Adipocyte (in vitro differentiated cells): ENCODE results near the gene KPRP.

Experiments
- DNase-seq: peaks from one replicate; pipeline ENCODE4 v3.0.0-alpha.2; 2015; ENCODE audit warnings: low read depth
- H3K27me3 ChIP-seq: replicated peaks from 2 replicates; pipeline ENCODE4 v1.7.0; 2013; ENCODE audit warnings: mild to moderate bottlenecking, low read length, moderate library complexity; ENCODE audit not compliant: control insufficient read depth, insufficient read depth
- H3K36me3 ChIP-seq: 2 replicates; pipeline ENCODE4 v1.7.0; 2013; ENCODE audit warnings: low read length, mild to moderate bottlenecking, moderate library complexity; ENCODE audit not compliant: control insufficient read depth, insufficient read depth, severe bottlenecking
- H3K4me1 ChIP-seq: 2 replicates; pipeline ENCODE4 v1.7.0; 2013; ENCODE audit warnings: mild to moderate bottlenecking, low read length, moderate library complexity; ENCODE audit not compliant: control insufficient read depth, insufficient read depth
- H3K4me3 ChIP-seq: 2 replicates; pipeline ENCODE4 v1.7.0; 2013; ENCODE audit warnings: mild to moderate bottlenecking, low read length, moderate library complexity
- H3K9ac ChIP-seq: 2 replicates; pipeline ENCODE4 v1.7.0; 2013; ENCODE audit warnings: mild to moderate bottlenecking, low read length, moderate library complexity
- H3K9me3 ChIP-seq: 2 replicates; pipeline ENCODE4 v1.7.0; 2013; ENCODE audit warnings: mild to moderate bottlenecking, low read length, moderate library complexity; ENCODE audit not compliant: control insufficient read depth

KPRP gene

DNA sequence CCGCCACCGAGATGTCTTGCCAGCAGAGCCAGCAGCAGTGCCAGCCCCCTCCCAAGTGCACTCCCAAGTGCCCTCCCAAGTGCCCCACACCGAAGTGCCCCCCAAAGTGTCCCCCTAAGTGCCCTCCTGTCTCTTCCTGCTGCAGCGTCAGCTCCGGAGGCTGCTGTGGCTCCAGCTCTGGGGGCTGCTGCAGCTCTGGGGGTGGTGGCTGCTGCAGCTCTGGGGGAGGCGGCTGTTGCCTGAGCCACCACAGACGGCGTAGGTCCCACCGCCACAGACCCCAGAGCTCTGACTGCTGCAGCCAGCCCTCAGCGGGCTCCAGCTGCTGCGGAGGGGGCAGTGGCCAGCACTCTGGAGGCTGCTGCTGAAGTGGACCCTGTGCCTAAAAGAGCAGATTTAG lies 18.5 kb downstream of the KPRP start:
- no peak for DNase-seq
- Histone ChIP-seq H3K4me3 (no peak overlapping the region), H3K9me3 (no peaks in the 10 kb centered on the region), H3K9ac (no peak overlapping the region), H3K36me3 (no peaks in the 10 kb centered on the region), H3K4me1 (no peaks in the 10 kb centered on the region), H3K27me3 (no peaks in the 10 kb centered on the region)

DNA sequence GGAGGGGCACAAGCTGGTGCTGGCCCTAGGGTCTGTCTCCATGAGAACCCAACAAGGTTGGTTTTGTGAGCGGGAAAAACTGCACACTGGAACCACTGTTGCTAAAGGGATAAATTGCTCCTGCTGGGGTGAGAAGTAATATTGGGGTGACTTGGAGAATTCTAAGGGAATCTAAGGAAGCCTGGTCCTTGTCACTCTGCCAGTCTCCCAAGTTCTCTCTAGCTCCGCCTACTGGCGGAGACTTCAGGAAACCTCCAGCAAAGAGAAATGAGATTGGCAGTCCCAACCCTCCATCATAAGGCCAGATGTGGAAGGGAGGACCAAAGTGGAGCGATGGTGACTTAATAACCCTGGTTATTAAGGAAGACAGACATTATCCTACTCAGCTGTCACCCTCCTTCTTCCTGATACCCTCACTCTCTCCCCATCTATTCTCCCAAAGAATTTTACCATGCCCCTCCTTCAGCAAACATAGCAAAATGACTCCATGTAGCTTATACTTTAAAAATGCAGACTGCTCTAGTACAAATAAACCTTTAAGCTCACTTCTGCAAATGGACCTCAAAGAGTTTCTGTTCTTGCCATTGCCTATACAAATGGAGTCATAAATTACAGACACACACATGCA lies 19.8 kb downstream of the KPRP start:
- Histone ChIP-seq H3K4me3 (no peak overlapping the region), H3K36me3 (no peaks in the 10 kb centered on the region), H3K27me3 (no peaks in the 10 kb centered on the region), H3K4me1 (no peaks in the 10 kb centered on the region), H3K9ac (no peak overlapping the region), H3K9me3 (no peaks in the 10 kb centered on the region)
- DNase-seq, result no peak

DNA sequence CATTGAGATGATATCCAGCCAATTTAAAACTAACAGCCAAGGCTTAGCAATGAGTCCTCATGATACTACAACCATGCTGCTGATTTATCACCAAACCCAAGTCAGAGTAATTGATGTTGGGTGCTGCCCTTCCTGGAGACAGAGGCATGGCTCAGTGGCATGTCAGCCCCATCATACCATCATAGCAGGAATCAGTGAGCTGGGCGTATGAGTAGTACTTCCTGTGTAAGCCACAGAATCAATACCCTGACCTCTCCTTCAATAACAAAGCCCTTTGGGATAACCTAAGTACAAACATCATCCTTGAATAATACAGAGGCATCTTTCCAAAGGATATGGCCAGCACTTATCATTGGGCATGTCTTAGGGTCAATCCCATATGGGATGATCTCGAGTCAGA lies 25.3 kb downstream of the KPRP start:
- no peaks in the 10 kb centered on the region for H3K4me1 ChIP-seq
- no peaks in the 10 kb centered on the region for H3K9me3 ChIP-seq
- no peaks in the 10 kb centered on the region for H3K36me3 ChIP-seq
- H3K27me3 ChIP-seq, result no peaks in the 10 kb centered on the region
- H3K4me3 ChIP-seq, result no peak overlapping the region
- no peak for DNase-seq
- H3K9ac ChIP-seq, result no peak overlapping the region

DNA sequence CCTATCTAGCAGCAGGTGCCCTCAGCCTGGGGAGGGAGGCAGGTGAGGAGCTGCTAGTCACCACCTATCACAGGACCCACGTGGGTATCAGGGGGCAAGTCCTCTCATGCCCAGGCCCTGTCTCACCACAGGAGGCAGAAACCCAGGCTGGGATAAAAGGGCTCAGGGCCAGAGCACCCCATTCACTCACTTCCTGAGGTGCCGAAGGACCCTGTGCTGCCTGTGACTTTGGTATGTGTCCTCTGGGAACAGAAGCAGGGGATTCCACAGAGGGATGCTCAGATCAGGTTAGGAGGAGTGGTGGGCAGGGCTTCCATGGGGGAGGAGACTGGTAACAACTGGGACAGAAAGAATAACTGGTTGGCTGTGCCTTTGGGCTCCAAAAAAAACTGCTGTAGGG lies 28.3 kb downstream of the KPRP start, which contains the start of gene LCE1E:
TSS of gene LCE1E (plus strand) at position 181 of the 400 bp plus-strand sequence. CDS start 1,043 bp downstream, outside the sequence.
- no peaks in the 10 kb centered on the region for H3K4me1 ChIP-seq
- no peak for DNase-seq
- H3K4me3 ChIP-seq, result no peak within 1 kb of the TSS
- H3K27me3 ChIP-seq, result no peaks in the 10 kb centered on the region
- H3K36me3 ChIP-seq, result no peaks in the 10 kb centered on the region
- no peak within 1 kb of the TSS for H3K9ac ChIP-seq
- H3K9me3 ChIP-seq, result no peaks in the 10 kb centered on the region

DNA sequence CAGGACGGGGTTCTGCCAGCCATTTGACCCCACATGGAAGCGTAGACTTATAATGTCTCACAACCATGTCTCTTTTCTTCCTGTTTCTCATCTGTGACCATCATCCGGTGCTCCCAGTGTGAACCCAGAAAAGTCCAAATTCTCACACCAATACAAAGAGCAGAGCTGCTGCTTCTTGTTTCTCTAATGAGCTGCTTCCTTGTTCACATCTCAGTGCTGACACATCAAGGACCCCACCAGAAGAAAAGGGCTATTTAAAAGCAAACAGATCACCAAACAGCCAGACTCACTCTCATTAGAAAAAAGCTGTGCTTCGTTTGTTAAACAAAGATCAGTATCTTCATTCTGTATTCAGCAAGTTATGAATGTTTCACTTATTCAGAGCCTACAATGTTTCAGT lies 37.9 kb downstream of the KPRP start:
- Histone ChIP-seq H3K9ac (no peak overlapping the region), H3K4me1 (no peaks in the 10 kb centered on the region), H3K27me3 (no peaks in the 10 kb centered on the region), H3K36me3 (no peaks in the 10 kb centered on the region), H3K4me3 (no peak overlapping the region), H3K9me3 (no peaks in the 10 kb centered on the region)
- DNase-seq, result no peak

DNA sequence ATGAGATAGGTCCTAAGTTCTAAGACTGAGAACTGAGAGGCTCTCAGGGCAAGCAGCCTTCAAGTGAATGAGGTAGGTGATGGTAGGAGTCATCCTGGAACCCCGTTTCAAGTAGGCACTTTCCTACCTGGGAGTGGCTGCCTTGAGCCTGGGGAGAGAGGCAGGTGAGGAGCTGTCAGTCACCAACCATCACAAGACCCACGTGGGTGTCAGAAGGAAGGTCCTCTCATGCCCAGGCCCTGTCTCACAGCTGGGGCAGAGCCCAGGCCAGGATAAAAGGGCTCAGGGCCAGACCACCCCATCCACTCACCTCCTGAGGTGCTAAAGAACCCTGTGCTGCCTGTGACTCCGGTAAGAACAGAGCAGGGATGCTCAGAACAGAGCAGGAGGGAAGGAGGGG lies 38.6 kb downstream of the KPRP start, which contains the start of gene LCE1D:
TSS of gene LCE1D (plus strand) at position 301 of the 400 bp plus-strand sequence. CDS start 1,074 bp downstream, outside the sequence.
- Histone ChIP-seq H3K36me3 (no peaks in the 10 kb centered on the region), H3K9me3 (no peaks in the 10 kb centered on the region), H3K4me3 (no peak within 1 kb of the TSS), H3K9ac (no peak within 1 kb of the TSS), H3K4me1 (no peaks in the 10 kb centered on the region), H3K27me3 (no peaks in the 10 kb centered on the region)
- DNase-seq, result no peak

DNA sequence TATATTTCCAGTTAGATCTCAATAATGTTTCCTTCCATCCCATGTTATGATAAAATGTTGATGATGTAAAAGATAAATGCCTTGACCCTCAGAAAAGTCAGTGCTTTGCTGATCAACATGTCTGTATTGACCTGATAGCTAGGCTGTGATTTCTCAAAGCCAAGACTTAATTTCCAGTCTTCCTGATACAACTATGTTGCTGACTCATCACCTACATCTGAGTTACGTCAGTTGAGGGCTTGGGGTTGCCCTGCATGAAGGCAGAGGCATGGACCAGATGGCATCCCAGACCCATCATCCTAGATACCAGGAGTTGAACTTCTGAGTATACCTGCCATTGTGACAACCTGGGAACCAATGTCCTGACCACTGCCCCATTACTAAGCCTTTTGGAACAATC lies 43.5 kb downstream of the KPRP start:
- Histone ChIP-seq H3K27me3 (no peaks in the 10 kb centered on the region), H3K9ac (no peak overlapping the region), H3K9me3 (no peaks in the 10 kb centered on the region), H3K4me3 (no peak overlapping the region), H3K4me1 (no peaks in the 10 kb centered on the region), H3K36me3 (no peaks in the 10 kb centered on the region)
- no peak for DNase-seq

DNA sequence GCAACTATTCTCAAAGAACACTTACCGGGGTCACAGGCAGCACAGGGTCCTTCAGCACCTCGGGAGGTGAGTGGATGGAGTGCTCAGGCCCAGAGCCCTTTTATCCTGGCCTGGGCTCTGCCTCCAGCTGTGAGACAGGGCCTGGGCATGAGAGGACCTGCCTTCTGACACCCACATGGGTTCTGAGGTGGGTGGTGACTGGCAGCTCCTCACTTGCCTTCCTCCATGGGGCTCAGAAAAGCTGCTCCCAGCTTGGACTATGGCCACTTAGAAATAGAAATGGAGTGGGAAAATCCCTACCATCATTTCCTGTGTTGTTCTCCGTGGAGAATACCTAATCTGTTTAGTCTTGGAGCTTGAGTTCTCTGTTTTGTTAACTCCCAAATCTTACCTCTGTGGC lies 48.8 kb downstream of the KPRP start, which contains the start of gene LCE1C:
TSS of gene LCE1C (minus strand) at position 76 of the 400 bp plus-strand sequence. CDS start 1,173 bp downstream, outside the sequence.
- H3K27me3 ChIP-seq, result no peaks in the 10 kb centered on the region
- no peaks in the 10 kb centered on the region for H3K9me3 ChIP-seq
- H3K4me3 ChIP-seq, result no peak within 1 kb of the TSS
- H3K4me1 ChIP-seq, result no peaks in the 10 kb centered on the region
- no peaks in the 10 kb centered on the region for H3K36me3 ChIP-seq
- DNase-seq, result no peak
- no peak within 1 kb of the TSS for H3K9ac ChIP-seq

DNA sequence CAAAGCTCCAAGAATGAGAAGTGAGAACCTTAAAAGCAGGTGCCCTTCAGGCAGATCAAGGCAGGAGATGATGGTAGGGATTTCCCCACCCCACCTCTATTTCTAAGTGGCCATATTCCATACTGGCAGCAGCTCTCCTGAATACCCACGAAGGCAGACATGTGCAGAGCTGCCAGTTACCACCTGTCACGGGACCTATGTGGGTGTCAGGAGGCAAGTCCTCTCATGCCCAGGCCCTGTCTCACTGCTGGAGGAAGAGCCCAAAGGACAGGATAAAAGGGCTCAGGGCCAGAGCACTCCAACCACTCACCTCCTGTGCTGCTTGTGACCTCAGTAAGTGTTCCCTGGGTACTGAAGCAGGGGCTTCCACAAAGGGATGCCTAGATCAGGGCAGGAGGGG lies 53.2 kb downstream of the KPRP start:
- no peak overlapping the region for H3K9ac ChIP-seq
- H3K36me3 ChIP-seq, result no peaks in the 10 kb centered on the region
- H3K4me3 ChIP-seq, result no peak overlapping the region
- H3K27me3 ChIP-seq, result no peaks in the 10 kb centered on the region
- H3K4me1 ChIP-seq, result no peaks in the 10 kb centered on the region
- DNase-seq, result no peak
- no peaks in the 10 kb centered on the region for H3K9me3 ChIP-seq
